LNCaP clone FGC (cell line): ENCODE measurements around the gene MAD1L1.

Experiments used
- DNase-seq: peaks from one replicate; pipeline ENCODE4 v3.0.0-alpha.2; 2011; ENCODE audit warnings: low read depth
- H3K4me3 ChIP-seq: 2 replicates; pipeline ENCODE4 v1.5.1; 2011; ENCODE audit warnings: mild to moderate bottlenecking, low read depth, low read length, control low read depth
- CTCF ChIP-seq: IDR thresholded peaks from 2 replicates; pipeline ENCODE4 v1.5.1; 2012; ENCODE audit warnings: mild to moderate bottlenecking; ENCODE audit not compliant: control insufficient read depth, insufficient read depth; ENCODE audit errors: extremely low read depth

Gene MAD1L1

GRCh38 chr7:2242541-2243429 is 10.0 kb upstream of the MAD1L1 start:
- TF ChIP-seq CTCF, result no peak
- H3K4me3 ChIP-seq, result peak overlapping the region; percentile 92
- DNase-seq, result no peak

- no peak for TF ChIP-seq CTCF
- DNase-seq, result peak; percentile 22
Measured at GRCh38 chr7:2241580-2242540, 9.1 kb upstream of the MAD1L1 start, which contains the start of the genes MRM2 and NUDT1. Gene MRM2, minus strand, starts transcription at chr7:2242205. Its CDS starts 36 bp downstream, at chr7:2242169. Gene NUDT1, plus strand, starts transcription at chr7:2242226. Its CDS starts 2,349 bp downstream, at chr7:2244575.

GRCh38 chr7:2239242-2239641 is 6.5 kb upstream of the MAD1L1 start:
- no peak for TF ChIP-seq CTCF
- H3K4me3 ChIP-seq, result no peak overlapping the region
- DNase-seq, result no peak

More at GRCh38 chr7:2241580-2242540, 9.1 kb upstream of the MAD1L1 start, which contains the start of the genes MRM2 and NUDT1:
- peak within 1 kb of the TSS; percentile 92 for H3K4me3 ChIP-seq

GRCh38 chr7:2237109-2237602 is 4.4 kb upstream of the MAD1L1 start:
- no peak for DNase-seq
- H3K4me3 ChIP-seq, result no peak overlapping the region
- TF ChIP-seq CTCF, result no peak

GRCh38 chr7:2233926-2234325 is 1.2 kb upstream of the MAD1L1 start:
- no peak for TF ChIP-seq CTCF
- H3K4me3 ChIP-seq, result no peak overlapping the region
- no peak for DNase-seq

- no peak for TF ChIP-seq CTCF
- DNase-seq, result no peak
- H3K4me3 ChIP-seq, result peak overlapping the region; percentile 94
Measured at GRCh38 chr7:2231992-2232765, 566 bp downstream of the MAD1L1 start.
